ELR (cell line): Measurements from ENCODE around the gene UBAP2.

ENCODE experiments used
- DNase-seq: peaks from one replicate; pipeline ENCODE4 v3.0.0-alpha.2; 2015; ENCODE audit warnings: low read depth

Gene UBAP2

GRCh38 chr9:34048727-34049629 lies at the start of gene UBAP2:
Gene UBAP2 (minus strand): TSS chr9:34048887. CDS start chr9:34017148, 31,739 bp downstream.
- DNase-seq: peak; percentile 97

- no peak for DNase-seq
These were observed 49.6 kb upstream of the UBAP2 start for GRCh38 chr9:34098307-34098706.

- DNase-seq: no peak
These were observed 49.2 kb upstream of the UBAP2 start for GRCh38 chr9:34097865-34098264.

- DNase-seq: no peak
These were observed 48.1 kb upstream of the UBAP2 start for GRCh38 chr9:34096751-34097150.

DNA sequence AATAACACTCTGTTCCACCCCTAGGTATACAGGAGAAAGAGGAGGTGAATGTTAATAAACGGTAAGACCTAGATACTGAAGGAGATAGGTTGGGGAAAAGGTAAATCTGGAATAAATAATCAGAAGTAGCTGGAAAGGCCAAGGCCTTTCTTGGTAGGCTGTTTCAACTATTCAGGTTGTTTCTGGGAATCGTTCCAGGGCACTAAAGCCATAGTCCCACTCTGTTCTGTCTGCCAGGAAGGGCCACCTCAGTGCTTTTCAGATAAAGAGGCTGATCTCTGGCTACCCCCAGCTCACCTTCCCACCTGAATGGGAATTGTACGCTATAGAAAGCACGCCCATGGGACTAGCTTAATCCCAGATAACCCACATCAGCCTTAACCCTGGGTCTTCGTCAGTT lies 44.9 kb upstream of the UBAP2 start:
- no peak for DNase-seq

- DNase-seq: no peak
These were observed 40.6 kb upstream of the UBAP2 start for GRCh38 chr9:34089311-34089710.

GRCh38 chr9:34087370-34087769 lies 38.7 kb upstream of the UBAP2 start:
- no peak for DNase-seq

GRCh38 chr9:34086864-34087263 lies 38.2 kb upstream of the UBAP2 start:
- DNase-seq: no peak

- peak; percentile 19 for DNase-seq
These were observed 37.2 kb upstream of the UBAP2 start for GRCh38 chr9:34085581-34086500.

GRCh38 chr9:34084562-34084961 lies 35.9 kb upstream of the UBAP2 start:
- DNase-seq: no peak

DNA sequence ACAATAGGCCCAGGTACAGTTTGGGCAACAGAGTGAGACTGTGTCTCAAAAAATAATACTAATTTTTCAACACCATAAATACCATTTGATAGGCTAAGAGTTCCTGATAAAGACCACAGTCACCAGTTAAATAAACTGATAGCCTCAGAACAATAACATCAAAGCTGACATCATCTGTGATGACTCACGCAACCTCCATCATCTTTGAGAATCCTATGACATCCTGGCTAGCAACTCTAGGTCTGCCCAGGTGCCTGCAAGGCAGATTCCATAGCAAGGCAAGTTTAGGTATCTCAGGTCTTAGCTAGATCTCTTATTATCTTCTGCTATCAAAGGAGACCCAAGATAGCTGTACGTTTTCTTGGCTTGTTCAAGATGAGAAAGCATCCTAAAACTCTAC lies 30.5 kb upstream of the UBAP2 start:
- DNase-seq: peak; percentile 76

- DNase-seq: peak; percentile 83
These were observed 24.3 kb upstream of the UBAP2 start for GRCh38 chr9:34072868-34073590.

DNA sequence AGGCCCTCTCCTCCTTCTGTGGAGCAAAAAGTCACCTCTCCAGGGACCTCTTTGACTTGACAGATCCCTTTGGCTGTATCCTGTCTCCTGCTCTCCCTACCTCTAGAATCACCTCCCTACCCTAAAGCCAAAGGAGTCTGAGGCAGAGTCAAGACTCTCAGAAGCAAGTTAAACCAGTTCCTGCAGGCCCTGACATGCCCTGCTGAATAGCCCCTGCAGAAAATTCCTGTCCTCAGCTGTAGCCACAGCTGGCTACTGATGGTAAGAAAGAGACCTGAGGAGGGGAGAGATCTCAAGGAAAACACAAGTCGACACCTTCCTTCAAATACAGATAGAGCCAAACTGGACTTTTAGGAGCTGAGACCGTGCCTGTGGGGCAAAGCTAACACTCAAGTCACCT lies 23.7 kb upstream of the UBAP2 start:
- DNase-seq: no peak

DNA sequence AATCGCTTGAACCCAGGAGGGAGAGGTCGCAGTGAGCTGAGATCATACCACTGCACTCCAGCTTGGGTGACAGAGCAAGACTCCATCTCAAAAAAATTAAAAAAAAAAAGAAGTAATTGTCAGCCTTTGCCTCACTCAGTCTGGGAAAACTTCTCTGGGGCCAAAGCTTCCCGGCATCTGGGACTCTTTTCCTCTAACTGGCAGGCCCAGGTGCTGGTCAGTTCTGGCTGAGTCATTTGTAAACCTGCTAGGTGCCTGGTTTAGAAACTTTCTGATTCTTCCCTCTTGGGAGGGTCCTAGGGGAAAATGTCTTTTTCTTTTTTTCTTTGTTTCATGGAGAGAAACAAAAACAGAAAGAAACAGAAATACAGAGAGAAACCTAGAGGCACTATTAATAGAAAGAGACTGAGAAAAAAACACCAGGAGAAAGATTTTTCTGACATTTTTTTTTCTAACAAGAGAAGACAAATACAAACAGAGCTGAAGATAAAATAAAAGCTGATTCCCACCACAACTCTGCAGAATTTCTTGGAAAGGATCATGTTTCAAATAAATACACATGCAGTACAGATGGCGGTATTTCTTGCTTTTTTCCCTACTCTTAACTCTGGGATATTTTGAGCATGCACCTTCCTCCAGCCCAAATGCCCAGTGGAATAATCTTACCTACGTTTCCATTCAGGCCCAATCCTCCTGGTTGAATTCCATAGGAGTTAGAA lies 22.1 kb upstream of the UBAP2 start:
- DNase-seq: no peak

DNA sequence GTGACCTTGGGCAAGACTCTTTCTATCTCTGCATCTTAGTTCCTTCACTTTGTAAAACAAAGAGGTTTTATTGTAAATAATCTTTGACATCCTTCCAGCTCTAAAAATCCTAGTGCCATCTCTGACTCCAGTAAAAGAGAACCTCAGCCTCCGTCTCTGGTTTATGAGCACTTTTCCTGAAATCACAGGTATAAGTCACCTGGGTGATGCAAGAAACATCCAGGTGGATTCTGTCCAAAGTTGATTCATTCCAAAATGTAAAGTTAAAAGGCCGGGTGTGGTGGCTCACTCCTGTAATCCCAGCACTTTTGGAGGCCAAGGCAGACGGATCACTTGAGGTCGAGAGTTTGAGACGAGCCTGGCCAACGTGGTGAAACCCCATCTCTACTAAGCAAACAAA lies 21.1 kb upstream of the UBAP2 start:
- DNase-seq: no peak

- no peak for DNase-seq
These were observed 16.9 kb upstream of the UBAP2 start for GRCh38 chr9:34065541-34065940.

DNA sequence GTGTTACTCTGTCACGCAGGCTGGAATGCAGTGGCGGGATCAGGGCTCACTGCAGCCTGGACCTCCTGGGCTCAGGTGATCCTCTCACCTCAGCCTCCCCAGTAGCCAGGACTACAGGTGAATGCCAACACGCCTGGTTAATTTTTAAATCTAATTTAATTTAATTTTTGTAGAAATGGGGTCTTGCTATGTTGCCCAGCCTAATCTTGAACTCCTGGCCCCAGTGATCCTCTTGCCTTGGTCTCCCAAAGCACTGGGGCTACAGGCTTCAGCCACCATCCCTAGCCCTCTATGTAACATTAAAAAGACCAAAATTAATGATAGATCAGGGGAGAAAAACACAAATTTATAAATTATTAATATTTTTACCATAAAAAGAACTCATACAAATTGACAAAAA lies 11.3 kb upstream of the UBAP2 start:
- DNase-seq: no peak

GRCh38 chr9:34059281-34059680 lies 10.6 kb upstream of the UBAP2 start:
- no peak for DNase-seq

DNA sequence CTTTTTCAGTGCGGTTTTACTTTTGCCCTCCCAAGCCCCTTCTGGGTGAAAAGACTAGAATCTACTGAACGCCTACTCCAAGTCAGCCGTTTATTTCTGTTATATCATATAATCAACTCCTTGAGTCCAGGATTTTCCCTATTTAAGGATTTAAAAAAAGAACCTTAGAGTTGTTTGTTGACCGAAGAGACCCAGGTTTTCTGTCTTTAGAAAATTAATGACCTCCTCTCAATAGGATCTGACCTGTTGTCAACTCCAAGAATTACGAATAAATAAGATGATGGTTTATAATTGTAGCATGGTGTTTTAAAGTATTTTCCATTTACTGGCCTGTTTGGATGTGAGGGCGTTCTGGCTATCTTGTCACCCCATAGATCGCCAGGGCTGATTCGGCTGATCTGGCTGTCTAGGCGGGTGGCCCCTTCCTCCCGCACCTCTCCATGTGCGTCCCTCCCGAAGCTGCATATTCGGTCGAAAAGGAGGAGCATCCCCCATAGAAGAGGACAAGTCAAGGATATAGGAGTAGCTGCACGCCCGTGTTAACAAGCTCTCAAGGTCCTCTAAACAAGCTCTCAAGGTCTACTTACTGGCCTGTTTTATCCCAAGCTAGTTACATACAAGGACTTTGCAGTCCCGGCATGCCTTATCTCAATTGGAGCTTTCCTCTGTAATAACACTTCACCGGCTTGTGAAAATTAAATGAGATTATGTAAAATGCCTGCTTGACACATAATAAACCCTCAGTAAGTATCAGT lies 1.1 kb upstream of the UBAP2 start:
- DNase-seq: no peak

DNA sequence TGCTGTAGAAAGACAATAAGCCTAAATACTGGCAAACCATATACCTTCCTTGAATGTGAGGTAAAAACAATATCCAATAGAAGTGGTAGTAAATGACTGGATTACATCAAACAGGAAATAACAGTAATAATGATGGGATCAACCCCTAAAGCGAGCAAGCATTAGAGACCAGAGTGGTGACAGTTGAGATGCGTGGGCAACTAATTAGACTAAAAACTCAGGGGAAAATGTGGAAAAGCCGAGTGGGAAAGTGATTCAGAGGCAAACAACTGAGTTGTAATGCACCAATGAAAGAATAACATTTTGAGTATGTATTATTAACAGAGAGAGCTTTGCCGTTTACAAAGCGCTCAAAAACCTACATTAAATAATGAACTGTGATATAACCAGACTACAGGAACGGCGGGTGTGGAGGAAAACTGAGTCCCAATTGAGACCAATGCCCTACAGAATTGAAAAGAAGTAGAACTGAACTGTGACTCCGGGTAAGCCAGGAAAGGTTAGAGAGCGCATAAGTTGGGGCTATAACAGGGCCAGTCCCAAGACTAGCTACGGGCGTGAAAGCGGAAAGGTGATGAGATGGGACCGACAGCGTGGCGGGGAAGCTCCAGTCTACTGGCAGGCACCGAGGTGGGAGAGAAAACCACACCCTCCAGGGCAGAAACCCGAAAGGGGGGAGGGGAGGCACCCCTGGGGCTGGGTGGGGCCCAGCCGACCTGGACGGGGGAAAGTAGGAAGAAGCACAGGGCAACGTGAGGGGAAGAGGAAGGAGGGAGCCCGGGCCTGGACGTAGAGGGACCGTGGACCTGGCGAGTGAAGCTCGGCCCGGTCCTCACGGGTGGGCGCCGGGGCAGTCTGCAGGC lies 592 bp downstream of the UBAP2 start:
- DNase-seq: peak; percentile 62
